Fibroblast of the aortic adventitia (primary cell): ENCODE measurements around the gene RYR3. TPM values are rescaled to one million over a fixed set of nuclear protein-coding genes. Genes with fewer than 3 reads are reported as not detected.
A peak's percentile ranks its signal among the peaks of the same experiment; 100 is the strongest.
"Not testable (repeated sequence)": the region's sequence is repeated elsewhere in the genome, so short reads cannot be mapped to it uniquely, and the experiment has no call there.

Source experiments
- DNase-seq: peaks from one replicate; pipeline ENCODE4 v3.0.0-alpha.2; 2010; ENCODE audit warnings: low read depth
- H3K4me3 ChIP-seq: 2 replicates; pipeline ENCODE4 v1.5.1; 2011; ENCODE audit warnings: low read depth, mild to moderate bottlenecking, control low read depth, low read length, moderate library complexity
- CTCF ChIP-seq: IDR thresholded peaks from 2 replicates; pipeline ENCODE4 v1.5.1; 2011; ENCODE audit warnings: mild to moderate bottlenecking, low read length, control low read depth, inconsistent platforms; ENCODE audit not compliant: insufficient read depth
- total RNA-seq: library from RNA; depleted of rRNA; stranded (reverse); fragments of >200 nt; gene quantifications from 2 replicates; pipeline ENCODE4 v1.2.3, GENCODE V29; 2012; ENCODE audit warnings: low replicate concordance

RYR3 gene
- total RNA-seq, 1 donor = not detected

- TF ChIP-seq CTCF = no peak
- DNase-seq = peak; percentile 35
- no peak overlapping the region for H3K4me3 ChIP-seq
Observed at GRCh38 chr15:33584797-33585196, 274.0 kb downstream of the RYR3 start.

GRCh38 chr15:33586786-33587697, 276.3 kb downstream of the RYR3 start:
- no peak for TF ChIP-seq CTCF
- no peak overlapping the region for H3K4me3 ChIP-seq
- DNase-seq = no peak

GRCh38 chr15:33587773-33588172, 277.0 kb downstream of the RYR3 start:
- no peak for TF ChIP-seq CTCF
- peak; percentile 20 for DNase-seq
- H3K4me3 ChIP-seq = no peak overlapping the region

- no peak for DNase-seq
- TF ChIP-seq CTCF = no peak
- H3K4me3 ChIP-seq = no peak overlapping the region
Observed at GRCh38 chr15:33592864-33593263, 282.1 kb downstream of the RYR3 start.

GRCh38 chr15:33598382-33598781, 287.6 kb downstream of the RYR3 start:
- not testable (repeated sequence) for DNase-seq

GRCh38 chr15:33600212-33600611, 289.4 kb downstream of the RYR3 start:
- TF ChIP-seq CTCF = no peak
- no peak overlapping the region for H3K4me3 ChIP-seq
- DNase-seq = no peak

More at GRCh38 chr15:33598382-33598781, 287.6 kb downstream of the RYR3 start:
- H3K4me3 ChIP-seq = not testable (repeated sequence)

GRCh38 chr15:33601461-33601860, 290.7 kb downstream of the RYR3 start:
- no peak for TF ChIP-seq CTCF
- no peak for DNase-seq
- H3K4me3 ChIP-seq = no peak overlapping the region
